PFSK-1 (cell line): ENCODE results near the gene ZNF618.

Source experiments
- POLR2AphosphoS5 ChIP-seq: IDR thresholded peaks from 2 replicates; pipeline ENCODE4 v1.6.1; 2012; ENCODE audit warnings: low read depth, mild to moderate bottlenecking, control low read depth, low read length, moderate library complexity
- TAF1 ChIP-seq: IDR thresholded peaks from 2 replicates; pipeline ENCODE4 v1.6.1; 2012; ENCODE audit warnings: low read length, control low read depth, borderline replicate concordance; ENCODE audit not compliant: insufficient read depth

DNA sequence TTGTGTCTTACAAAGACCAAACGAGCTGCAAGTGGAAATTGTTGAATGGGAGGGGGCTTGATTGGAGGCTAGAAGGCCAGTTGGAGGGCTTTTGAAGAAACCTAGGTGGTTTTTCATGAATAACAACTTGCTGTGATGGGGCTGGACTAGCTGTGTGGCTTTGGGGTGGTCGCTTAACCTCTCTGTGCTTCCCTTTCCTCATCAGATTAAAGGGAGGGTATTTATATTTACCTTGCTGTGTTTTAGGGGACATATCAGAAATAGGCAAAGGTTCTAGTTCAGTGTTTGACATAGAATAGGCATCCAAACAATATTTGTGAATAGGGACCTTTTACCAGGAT, 74.9 kb downstream of the ZNF618 start:
- no peak for TF ChIP-seq POLR2AphosphoS5
- no peak for TF ChIP-seq TAF1
